Uterus (tissue), 4 donors: Measurements from ENCODE around the gene HVCN1. TPM values are rescaled to one million over a fixed set of nuclear protein-coding genes. Genes with fewer than 3 reads are reported as not detected.
"Not testable (repeated sequence)": the region's sequence is repeated elsewhere in the genome, so short reads cannot be mapped to it uniquely, and the experiment has no call there.

Experiments used
- DNase-seq, 2 donors: peaks; one replicate each; pipeline ENCODE4 v3.0.0-alpha.2; 2019 to 2020
- H3K27ac ChIP-seq, 2 donors: fragments of 200-600 bp; sonication (generic); 1 replicate in 1 of 2; 2 replicates in 1 of 2; pipeline ENCODE4 v1.5.1; 2016 to 2018
- H3K27me3 ChIP-seq, 2 donors: fragments of 200-600 bp; sonication (generic); one replicate each; pipeline ENCODE4 v1.5.1; 2018 to 2019; ENCODE audit warnings: control low read depth in 1 of 2
- H3K36me3 ChIP-seq, 2 donors: fragments of 200-600 bp; sonication (generic); one replicate each; pipeline ENCODE4 v1.5.1; 2019; ENCODE audit warnings: control low read depth in 1 of 2
- H3K4me1 ChIP-seq, 2 donors: fragments of 200-600 bp; sonication (generic); one replicate each; pipeline ENCODE4 v1.5.1; 2018 to 2019; ENCODE audit warnings: control low read depth in 1 of 2
- H3K4me3 ChIP-seq, 2 donors: fragments of 200-600 bp; sonication (generic); 1 replicate in 1 of 2; 2 replicates in 1 of 2; pipeline ENCODE4 v1.5.1; 2018 to 2019; ENCODE audit warnings: mild to moderate bottlenecking in 1 of 2
- H3K9me3 ChIP-seq, 2 donors: fragments of 200-600 bp; sonication (generic); one replicate each; pipeline ENCODE4 v1.5.1; 2019; ENCODE audit warnings: control low read depth in 1 of 2
- POLR2A ChIP-seq, 2 donors: fragments of 450-650 bp; IDR thresholded peaks; one replicate each; pipeline ENCODE4 v1.6.1; 2016; ENCODE audit warnings: antibody characterized with exemption in 2 of 2, mild to moderate bottlenecking in 1 of 2, moderate library complexity in 1 of 2
- intact Hi-C: fragments of 100-400 bp; cut with DNase I; formaldehyde crosslinking; loops from one replicate; pipeline ENCODE4 v1.15.1; 2023; ENCODE audit warnings: low total_unique reads
- total RNA-seq, 4 donors: library from RNA; depleted of rRNA in 3 of 4; stranded (reverse); fragments of >200 nt in 3 of 4; gene quantifications; one replicate each; pipeline versions ENCODE4 v1.1.0 to v1.2.4, GENCODE V29; 2014 to 2023
- TF ChIP-seq, protein P1 (sequence below), 4 experiments: fragments of 200-600 bp in 2 of 4; fragments of 450-650 bp in 2 of 4; sonication (generic) in 2 of 4; IDR thresholded peaks; one replicate each; pipeline ENCODE4 v1.5.1; 2016 to 2019; ENCODE audit warnings: antibody characterized with exemption in 4 of 4, mild to moderate bottlenecking in 2 of 4, moderate library complexity in 1 of 4
- donor health status: DM: yes; HTN: yes; CAD: no.

Gene HVCN1
- total RNA-seq, 4 donors from 2014 or later, result 3.8 to 18.1 (median 14.0) TPM

DNA sequence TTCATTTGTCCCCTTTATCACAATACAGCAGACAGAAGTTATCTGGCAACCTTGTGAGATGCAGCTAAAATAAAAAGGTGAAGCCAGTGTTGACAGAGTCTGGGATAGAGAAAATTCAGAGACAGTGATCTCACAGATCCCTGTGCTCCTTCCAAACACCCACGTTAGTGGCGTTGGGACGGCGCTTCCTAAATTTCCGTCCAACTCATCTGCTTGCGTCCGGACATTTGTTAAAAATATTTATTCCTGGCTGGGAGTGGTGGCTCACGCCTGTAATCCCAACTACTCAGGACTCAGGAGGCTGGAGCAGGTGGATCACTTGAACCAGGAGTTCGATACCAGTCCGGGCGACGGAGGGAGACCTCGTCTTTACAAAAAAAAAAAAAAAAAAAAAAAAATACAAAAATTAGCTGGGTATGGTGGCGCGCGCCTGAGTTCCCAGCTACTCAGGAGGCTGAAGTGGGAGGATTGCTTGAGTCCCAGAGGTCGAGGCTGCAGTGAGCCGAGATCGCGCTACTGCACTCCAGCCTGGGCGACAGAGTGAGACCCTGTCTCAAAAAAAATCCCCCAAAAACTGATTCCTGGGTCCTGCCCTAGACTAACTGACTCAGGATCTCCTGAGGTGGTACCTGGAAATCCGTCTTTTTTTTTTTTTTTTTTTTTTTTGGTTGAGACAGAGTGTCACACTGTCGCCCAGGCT is 75.7 kb downstream of the HVCN1 start:
- Histone ChIP-seq H3K9me3 (no peaks in the 10 kb centered on the region), H3K4me3 (peak overlapping the region; percentile 86 to 98), H3K27ac (peak overlapping the region; percentile 82 to 85), H3K27me3 (no peaks in the 10 kb centered on the region), H3K4me1 (no peaks in the 10 kb centered on the region), H3K36me3 (no peaks in the 10 kb centered on the region)
- TF ChIP-seq POLR2A (IDR thresholded peaks at IDR 0.05), result no peak
- TF ChIP-seq, protein P1, sequence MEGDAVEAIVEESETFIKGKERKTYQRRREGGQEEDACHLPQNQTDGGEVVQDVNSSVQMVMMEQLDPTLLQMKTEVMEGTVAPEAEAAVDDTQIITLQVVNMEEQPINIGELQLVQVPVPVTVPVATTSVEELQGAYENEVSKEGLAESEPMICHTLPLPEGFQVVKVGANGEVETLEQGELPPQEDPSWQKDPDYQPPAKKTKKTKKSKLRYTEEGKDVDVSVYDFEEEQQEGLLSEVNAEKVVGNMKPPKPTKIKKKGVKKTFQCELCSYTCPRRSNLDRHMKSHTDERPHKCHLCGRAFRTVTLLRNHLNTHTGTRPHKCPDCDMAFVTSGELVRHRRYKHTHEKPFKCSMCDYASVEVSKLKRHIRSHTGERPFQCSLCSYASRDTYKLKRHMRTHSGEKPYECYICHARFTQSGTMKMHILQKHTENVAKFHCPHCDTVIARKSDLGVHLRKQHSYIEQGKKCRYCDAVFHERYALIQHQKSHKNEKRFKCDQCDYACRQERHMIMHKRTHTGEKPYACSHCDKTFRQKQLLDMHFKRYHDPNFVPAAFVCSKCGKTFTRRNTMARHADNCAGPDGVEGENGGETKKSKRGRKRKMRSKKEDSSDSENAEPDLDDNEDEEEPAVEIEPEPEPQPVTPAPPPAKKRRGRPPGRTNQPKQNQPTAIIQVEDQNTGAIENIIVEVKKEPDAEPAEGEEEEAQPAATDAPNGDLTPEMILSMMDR (IDR thresholded peaks at IDR 0.05), result no peak
- intact Hi-C loops, result no loop called here
- peak in 1 of 2 donors; percentile 29 for DNase-seq

DNA sequence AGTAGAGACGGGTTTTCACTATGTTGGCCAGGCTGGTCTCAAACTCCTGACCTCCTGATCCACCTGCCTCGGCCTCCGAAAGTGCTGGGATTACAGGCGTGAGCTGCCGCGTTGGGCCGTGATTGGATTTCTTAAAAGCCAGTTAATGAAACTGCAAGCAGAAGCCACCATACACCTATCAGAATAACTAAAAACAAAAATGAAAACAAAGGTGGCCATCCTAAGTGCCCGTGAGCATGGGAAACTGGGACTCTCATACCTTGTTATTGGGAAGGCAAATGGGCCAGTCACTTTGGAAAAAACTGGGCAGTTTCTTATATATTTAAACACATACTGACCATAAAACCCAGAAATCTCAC is 82.7 kb downstream of the HVCN1 start:
- Histone ChIP-seq H3K27ac (no peak overlapping the region), H3K9me3 (no peaks in the 10 kb centered on the region), H3K4me1 (no peaks in the 10 kb centered on the region), H3K27me3 (no peaks in the 10 kb centered on the region), H3K4me3 (peak overlapping the region in 1 of 2 donors; percentile 22), H3K36me3 (no peaks in the 10 kb centered on the region)
- intact Hi-C loops, result no loop called here
- DNase-seq, result no peak
- TF ChIP-seq POLR2A (IDR thresholded peaks at IDR 0.05), result no peak
- TF ChIP-seq, protein P1 (IDR thresholded peaks at IDR 0.05), result no peak

DNA sequence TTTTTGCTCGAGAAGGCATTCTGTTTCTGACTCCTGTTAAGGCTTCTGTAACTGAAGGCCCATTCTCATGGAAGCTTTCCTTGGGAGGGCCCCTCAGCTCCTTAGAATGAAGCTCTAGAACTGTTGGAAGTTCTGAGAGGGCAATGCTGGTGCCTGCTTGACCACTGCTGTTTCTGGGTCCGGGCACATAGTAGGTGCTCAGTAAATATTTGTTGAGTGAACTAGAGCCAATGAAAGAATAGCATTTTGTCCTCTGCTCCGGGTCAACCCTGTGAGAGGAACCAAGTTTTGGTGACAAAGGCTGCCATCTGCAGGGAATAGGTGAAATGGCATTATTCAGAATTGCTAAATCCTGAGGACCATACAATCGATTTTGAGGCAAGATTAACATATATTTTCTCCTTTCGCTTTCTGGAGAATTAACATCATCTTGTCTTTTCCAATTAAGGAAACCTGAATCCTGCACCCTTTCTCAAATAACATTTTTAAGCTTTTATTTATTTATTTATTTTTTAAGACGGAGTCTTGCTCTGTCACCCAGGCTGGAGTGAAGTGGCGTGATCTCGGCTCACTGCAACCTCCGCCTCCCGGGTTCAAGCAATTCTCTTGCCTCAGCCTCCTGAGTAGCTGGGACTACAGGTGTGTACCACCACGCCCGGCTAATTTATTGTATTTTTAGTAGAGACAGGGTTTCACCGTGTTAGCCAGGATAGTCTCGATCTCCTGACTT is 86.7 kb downstream of the HVCN1 start:
- not testable (repeated sequence) for DNase-seq, H3K9me3 ChIP-seq, H3K4me1 ChIP-seq, H3K4me3 ChIP-seq, H3K27ac ChIP-seq, H3K27me3 ChIP-seq, H3K36me3 ChIP-seq
- TF ChIP-seq, protein P1 (IDR thresholded peaks at IDR 0.05), result peak; percentile 65 to 81 (median 72)
- intact Hi-C loops, result loop anchor here (5.0 kb wide), 1 partner anchor 90 kb away; no protein-coding TSS in a partner anchor

DNA sequence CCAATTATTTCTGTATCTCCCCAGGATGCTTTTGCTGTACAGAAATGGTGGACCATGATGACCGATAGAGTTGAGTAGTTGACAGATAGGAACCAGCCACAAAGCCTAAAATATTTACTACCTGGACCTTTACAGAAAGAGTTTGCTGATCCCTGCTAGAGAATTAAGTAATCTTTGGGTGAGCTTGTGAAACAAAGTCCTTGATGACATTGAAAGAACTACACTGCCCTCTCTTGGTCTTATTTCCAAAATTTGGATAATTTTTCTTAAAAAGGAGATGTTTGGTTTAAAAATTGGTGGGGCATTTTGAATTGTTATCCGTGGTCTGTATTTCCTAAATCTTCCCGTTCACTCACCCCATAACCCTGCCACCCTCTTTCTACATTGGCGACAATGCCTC is 88.7 kb downstream of the HVCN1 start:
- no peaks in the 10 kb centered on the region for H3K36me3 ChIP-seq
- no peaks in the 10 kb centered on the region for H3K27me3 ChIP-seq
- H3K4me1 ChIP-seq, result no peaks in the 10 kb centered on the region
- DNase-seq, result no peak
- TF ChIP-seq POLR2A (IDR thresholded peaks at IDR 0.05), result no peak
- TF ChIP-seq, protein P1 (IDR thresholded peaks at IDR 0.05), result peak; percentile 50 to 80 (median 64)
- H3K4me3 ChIP-seq, result no peak overlapping the region
- no peak overlapping the region for H3K27ac ChIP-seq
- intact Hi-C loops, result loop anchor here (5.0 kb wide), 1 partner anchor 88 kb away; no protein-coding TSS in a partner anchor
- no peaks in the 10 kb centered on the region for H3K9me3 ChIP-seq

DNA sequence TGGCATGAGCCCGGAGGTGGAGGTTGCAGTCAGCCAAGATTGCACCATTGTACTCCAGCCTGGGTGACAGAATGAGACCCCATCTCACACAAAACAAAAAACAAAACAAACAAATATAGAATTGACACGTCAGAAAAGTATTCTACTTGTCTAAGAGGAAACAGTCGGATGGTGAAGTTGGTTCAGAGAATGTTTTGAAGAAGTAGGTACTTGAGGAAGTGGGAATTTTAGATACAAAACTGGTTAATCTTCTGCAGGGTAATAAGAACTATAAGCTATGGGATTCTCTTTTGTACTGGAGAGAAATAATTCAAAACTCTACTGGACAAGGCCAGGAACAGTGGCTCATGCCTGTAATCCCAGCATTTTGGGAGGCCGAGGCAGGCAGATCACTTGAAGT is 89.6 kb downstream of the HVCN1 start:
- TF ChIP-seq, protein P1 (IDR thresholded peaks at IDR 0.05), result no peak
- TF ChIP-seq POLR2A (IDR thresholded peaks at IDR 0.05), result no peak
- Histone ChIP-seq H3K4me1 (no peaks in the 10 kb centered on the region), H3K9me3 (no peaks in the 10 kb centered on the region), H3K27me3 (no peaks in the 10 kb centered on the region), H3K36me3 (no peaks in the 10 kb centered on the region), H3K27ac (no peak overlapping the region), H3K4me3 (no peak overlapping the region)
- no peak for DNase-seq
- intact Hi-C loops, result no loop called here
